ENCODE measurements around the gene ANKRD52.
"Not testable (repeated sequence)": the region's sequence is repeated elsewhere in the genome, so short reads cannot be mapped to it uniquely, and the experiment has no call there.

The ANKRD52 gene

DNA sequence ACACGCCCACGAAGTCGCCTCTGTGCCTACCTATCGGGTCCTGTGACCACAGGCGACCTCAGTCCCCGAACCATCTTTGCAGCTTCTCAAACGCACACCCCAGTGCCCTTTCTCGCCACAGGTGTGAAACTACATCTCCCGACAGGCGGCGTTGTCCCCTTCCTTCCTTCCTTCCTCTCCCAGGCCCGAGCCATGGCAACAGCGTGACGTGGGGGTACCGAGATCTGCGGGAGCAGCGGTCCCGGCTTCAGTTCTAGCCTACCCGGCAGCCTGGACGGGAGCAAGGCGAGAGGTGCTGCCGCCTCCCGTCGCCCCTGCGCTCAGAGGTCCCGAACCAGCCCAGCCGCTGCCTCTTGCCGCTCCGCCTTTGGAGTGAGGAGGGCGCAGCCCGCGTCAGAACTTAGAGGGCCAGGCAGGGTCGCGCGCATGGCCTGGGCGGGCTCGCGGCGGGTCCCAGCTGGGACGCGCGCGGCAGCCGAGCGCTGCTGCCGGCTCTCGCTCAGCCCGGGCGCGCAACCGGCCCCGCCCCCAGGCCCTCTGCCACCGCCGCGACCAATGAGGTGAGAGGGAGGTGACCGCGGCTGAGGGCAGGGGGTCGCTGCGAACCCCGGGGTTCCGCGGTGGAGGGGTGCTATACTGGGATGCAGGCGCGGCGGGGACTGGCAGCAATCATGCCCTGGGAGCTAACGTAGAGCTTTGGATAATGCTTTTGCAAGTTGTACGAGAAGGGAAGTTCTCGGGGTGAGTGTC is 8.7 kb upstream of the ANKRD52 start, which contains the start of gene COQ10A:
TSS of gene COQ10A (plus strand) at position 250 of the 750 bp plus-strand sequence. CDS start at position 427, 177 bp downstream.
- DNase-seq, result peak; percentile 93 to 94
- H3K4me1 ChIP-seq, result peaks cover 0 to 34% (median 18%) of the 10 kb centered on the region in 4 donors
- intact Hi-C loops (cut with DNase I; ENCODE audit: low total_unique reads), result no loop called here
- peak; percentile 63 to 65 for TF ChIP-seq CTCF (IDR thresholded peaks at IDR 0.05)
- peaks cover 0 to 25% (median 3%) of the 10 kb centered on the region in 3 donors for H3K36me3 ChIP-seq
- no peaks in the 10 kb centered on the region for H3K27me3 ChIP-seq
- no peaks in the 10 kb centered on the region for H3K9me3 ChIP-seq
- H3K4me3 ChIP-seq, result peak within 1 kb of the TSS; percentile 59 to 73
- peak within 1 kb of the TSS; percentile 83 to 92 for H3K27ac ChIP-seq

GRCh38 chr12:56266068-56266692 is 8.0 kb upstream of the ANKRD52 start:
- intact Hi-C loops (cut with DNase I; ENCODE audit: low total_unique reads); H3K27me3 ChIP-seq; H3K9me3 ChIP-seq; DNase-seq: not testable (repeated sequence)
- Histone ChIP-seq H3K36me3 (peaks cover 0 to 18% (median 0%) of the 10 kb centered on the region in 3 donors), H3K4me3 (peak overlapping the region; percentile 59 to 73), H3K27ac (peak overlapping the region; percentile 83 to 92), H3K4me1 (peaks cover 0 to 27% (median 14%) of the 10 kb centered on the region in 4 donors)

GRCh38 chr12:56262955-56263354 is 4.8 kb upstream of the ANKRD52 start:
- intact Hi-C loops (cut with DNase I; ENCODE audit: low total_unique reads), result loop anchor here (5.0 kb wide), 1 partner anchor 131 kb away; no protein-coding TSS in a partner anchor

DNA sequence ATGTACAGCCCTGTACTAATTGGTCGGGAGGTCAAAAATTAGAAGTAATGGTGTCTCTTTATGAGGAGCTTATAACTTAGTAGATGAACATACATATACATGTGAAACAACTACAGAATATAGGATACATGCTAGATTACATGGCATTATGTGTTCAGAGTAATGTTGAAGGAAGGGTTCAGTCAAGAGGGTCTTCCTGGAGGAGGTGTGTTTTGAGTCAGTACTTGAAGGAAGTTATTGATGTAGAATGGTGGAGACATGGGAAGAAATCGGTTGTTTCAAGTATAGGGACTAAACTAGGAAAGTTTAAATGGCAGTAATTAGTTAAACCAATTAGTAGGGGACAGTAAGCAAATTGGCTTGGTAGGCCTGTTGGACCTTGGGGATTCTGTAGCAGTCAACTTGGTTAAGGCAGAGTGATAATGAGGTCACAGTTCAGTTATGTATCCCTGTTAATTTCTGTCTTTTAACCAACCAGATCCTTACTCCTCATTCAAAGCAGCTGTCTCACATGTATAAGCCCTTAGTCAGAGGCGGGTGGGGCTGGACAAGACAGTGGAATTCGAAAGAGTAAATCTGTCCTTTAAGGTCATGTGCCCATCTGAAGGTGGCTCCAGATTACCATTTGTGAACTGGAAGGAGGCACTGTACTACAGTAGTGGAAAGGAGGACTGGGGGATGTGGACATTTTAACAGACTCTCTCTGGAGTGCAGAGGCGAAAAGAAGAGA is 3.5 kb upstream of the ANKRD52 start:
- Histone ChIP-seq H3K27me3 (no peaks in the 10 kb centered on the region), H3K4me3 (no peak overlapping the region), H3K36me3 (no peaks in the 10 kb centered on the region), H3K27ac (no peak overlapping the region), H3K4me1 (peaks cover 0 to 27% (median 20%) of the 10 kb centered on the region in 4 donors), H3K9me3 (no peaks in the 10 kb centered on the region)
- intact Hi-C loops (cut with DNase I; ENCODE audit: low total_unique reads), result loop anchor here (5.0 kb wide), 1 partner anchor 129 kb away; no protein-coding TSS in a partner anchor
- DNase-seq, result no peak
- no peak for TF ChIP-seq CTCF (IDR thresholded peaks at IDR 0.05)

More at GRCh38 chr12:56262955-56263354, 4.8 kb upstream of the ANKRD52 start:
- not testable (repeated sequence) for H3K27me3 ChIP-seq, H3K36me3 ChIP-seq, H3K4me3 ChIP-seq, H3K9me3 ChIP-seq, DNase-seq, H3K27ac ChIP-seq
- H3K4me1 ChIP-seq, result peaks cover 0 to 27% (median 18%) of the 10 kb centered on the region in 4 donors

DNA sequence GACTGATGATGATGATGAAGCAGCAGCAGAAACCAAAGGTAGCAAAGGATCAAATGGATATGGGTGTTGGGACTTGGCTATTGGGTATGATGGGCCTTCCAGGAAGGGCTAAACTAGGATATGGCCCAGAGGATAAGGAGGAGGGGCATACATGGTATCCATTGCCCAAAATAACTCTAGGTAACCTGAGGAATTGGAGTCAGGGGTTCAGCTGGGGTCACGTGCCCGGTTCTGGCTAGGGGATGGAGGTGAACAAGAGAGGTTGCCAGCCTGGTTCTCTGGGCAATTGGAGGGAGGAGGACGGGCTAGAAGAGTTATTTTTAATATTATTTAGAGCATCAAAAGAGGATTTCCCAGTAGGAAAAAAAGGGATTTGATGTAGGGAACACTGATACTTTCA is 2.7 kb upstream of the ANKRD52 start:
- Histone ChIP-seq H3K9me3 (no peaks in the 10 kb centered on the region), H3K4me3 (no peak overlapping the region), H3K27me3 (no peaks in the 10 kb centered on the region), H3K36me3 (peaks cover under 1 to 4% (median 3%) of the 10 kb centered on the region in 3 donors), H3K4me1 (peaks cover 0 to 30% (median 23%) of the 10 kb centered on the region in 4 donors), H3K27ac (no peak overlapping the region)
- intact Hi-C loops (cut with DNase I; ENCODE audit: low total_unique reads), result loop anchor here (5.0 kb wide), 1 partner anchor 129 kb away; no protein-coding TSS in a partner anchor
- DNase-seq, result no peak
- TF ChIP-seq CTCF (IDR thresholded peaks at IDR 0.05), result no peak

DNA sequence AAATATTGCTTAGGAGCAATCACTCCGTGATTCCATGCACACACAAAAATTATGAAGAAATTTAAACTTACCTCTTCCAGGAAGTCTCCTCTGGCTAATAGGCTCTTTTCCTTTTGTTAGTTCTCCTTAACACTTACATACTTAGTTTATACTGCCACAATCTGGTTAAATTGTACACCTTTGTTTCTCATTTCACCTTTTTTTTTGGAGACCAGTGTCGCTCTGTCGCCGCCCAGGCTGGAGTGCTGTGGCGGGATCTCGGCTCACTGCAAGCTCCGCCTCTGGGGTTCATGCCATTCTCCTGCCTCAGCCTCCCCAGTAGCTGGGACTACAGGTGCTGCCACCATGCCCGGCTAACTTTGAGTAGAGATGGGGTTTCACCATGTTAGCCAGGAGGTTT is 2.2 kb upstream of the ANKRD52 start:
- intact Hi-C loops (cut with DNase I; ENCODE audit: low total_unique reads), result loop anchor here (5.0 kb wide), 1 partner anchor 128 kb away; no protein-coding TSS in a partner anchor
- DNase-seq, result no peak
- no peak for TF ChIP-seq CTCF (IDR thresholded peaks at IDR 0.05)
- H3K4me3 ChIP-seq, result no peak overlapping the region
- H3K9me3 ChIP-seq, result no peaks in the 10 kb centered on the region
- H3K27ac ChIP-seq, result no peak overlapping the region
- H3K4me1 ChIP-seq, result peaks cover 0 to 31% (median 24%) of the 10 kb centered on the region in 4 donors
- no peaks in the 10 kb centered on the region for H3K27me3 ChIP-seq
- H3K36me3 ChIP-seq, result peaks cover 6 to 10% (median 8%) of the 10 kb centered on the region in 3 donors

Data from tibial artery (tissue), 4 donors.